GM12865 (cell line): ENCODE results near the gene IL1RN.

Experiments used
- DNase-seq: peaks from one replicate; pipeline ENCODE4 v3.0.0; 2010; ENCODE audit warnings: low read depth
- H3K4me3 ChIP-seq: 2 replicates; pipeline ENCODE4 v1.5.1; 2011; ENCODE audit warnings: mild to moderate bottlenecking, low read depth, low read length, control low read depth
- CTCF ChIP-seq: IDR thresholded peaks from 2 replicates; pipeline ENCODE4 v1.5.1; 2011; ENCODE audit warnings: low read length, control low read depth, low read depth, inconsistent platforms; ENCODE audit not compliant: insufficient read depth; ENCODE audit errors: missing control alignments

IL1RN gene

GRCh38 chr2:113083296-113083695, 44.1 kb upstream of the IL1RN start:
- H3K4me3 ChIP-seq, result no peak overlapping the region
- no peak for DNase-seq
- no peak for TF ChIP-seq CTCF

DNA sequence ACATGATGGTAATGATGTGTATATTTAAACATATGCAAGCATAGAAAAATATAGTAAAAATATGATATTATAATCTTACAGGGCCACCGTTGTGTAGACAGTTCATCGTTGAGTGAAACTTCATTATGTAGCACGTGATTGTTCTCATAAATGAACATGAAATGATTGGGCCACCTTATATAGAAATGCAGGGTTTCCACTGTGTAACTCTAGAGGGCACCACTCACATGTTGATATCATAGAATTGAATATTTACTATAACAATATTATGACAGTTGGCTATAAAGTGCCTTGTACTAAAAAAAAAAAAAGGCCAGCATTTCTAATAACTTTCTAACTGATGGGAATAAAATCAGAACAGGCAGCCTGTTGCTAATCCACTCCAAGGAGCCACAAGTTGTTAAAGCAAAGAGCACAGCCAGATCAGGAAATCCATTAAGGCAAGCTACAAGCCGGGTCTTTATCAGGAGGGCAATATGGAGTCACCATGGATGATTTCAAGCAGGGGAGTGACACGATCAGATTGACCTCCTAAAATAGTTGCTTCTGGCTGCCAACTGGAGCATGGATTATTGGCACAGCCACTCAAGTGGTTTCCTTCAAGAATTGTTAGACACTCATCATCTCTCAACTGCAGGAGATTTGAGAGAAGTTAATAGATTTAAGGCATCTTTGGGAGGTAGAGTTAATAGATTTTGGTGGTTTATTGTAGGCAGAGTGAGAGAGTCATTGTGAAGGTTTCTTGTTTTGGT, 43.0 kb upstream of the IL1RN start:
- DNase-seq, result peak; percentile 11

DNA sequence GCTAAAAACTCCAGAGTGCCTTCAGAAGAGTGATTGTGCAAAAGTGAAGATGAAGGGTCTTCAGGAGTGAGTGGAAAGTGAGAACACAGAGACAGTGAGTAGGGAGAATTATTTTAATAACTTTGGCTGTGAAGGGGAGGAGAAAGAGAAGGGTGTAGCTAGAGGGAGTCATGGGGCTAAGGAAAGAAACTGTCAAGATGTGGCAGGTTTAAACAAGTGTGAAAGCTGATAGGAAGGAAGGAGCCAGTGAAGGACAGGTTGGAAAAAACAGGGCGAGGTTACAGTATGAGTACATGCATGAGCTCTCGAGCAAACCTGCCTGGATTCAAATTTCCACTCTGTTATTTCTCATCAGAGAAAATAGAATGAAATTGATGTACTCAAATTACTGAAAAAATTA, 41.9 kb upstream of the IL1RN start:
- TF ChIP-seq CTCF, result no peak
- no peak for DNase-seq
- H3K4me3 ChIP-seq, result no peak overlapping the region

More for the DNA sequence above, 43.0 kb upstream of the IL1RN start:
- TF ChIP-seq CTCF, result peak; percentile 34
- no peak overlapping the region for H3K4me3 ChIP-seq

GRCh38 chr2:113088213-113088992, 39.0 kb upstream of the IL1RN start:
- H3K4me3 ChIP-seq, result no peak overlapping the region
- no peak for TF ChIP-seq CTCF
- no peak for DNase-seq

DNA sequence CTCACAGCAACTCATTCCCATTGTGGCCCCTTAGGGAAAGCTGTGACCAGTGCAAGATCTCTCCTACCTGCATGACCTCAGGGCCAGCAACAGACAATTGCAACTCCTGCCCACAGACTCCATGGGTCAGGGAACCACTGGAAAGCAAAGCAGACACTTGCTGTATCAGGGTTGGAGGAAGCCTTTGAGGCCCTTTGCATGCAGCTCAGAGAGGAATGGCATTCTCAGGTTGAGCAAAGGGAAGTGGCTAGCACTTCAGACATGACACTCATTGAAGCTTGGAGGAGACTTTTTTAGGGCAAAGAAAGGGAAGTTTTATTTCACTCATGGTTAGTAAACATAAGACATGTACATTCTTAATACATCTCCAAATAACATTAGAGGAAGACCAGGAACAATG, 37.5 kb upstream of the IL1RN start:
- TF ChIP-seq CTCF, result no peak
- H3K4me3 ChIP-seq, result no peak overlapping the region
- peak; percentile 12 for DNase-seq

GRCh38 chr2:113091231-113091896, 36.0 kb upstream of the IL1RN start:
- no peak overlapping the region for H3K4me3 ChIP-seq
- no peak for DNase-seq
- no peak for TF ChIP-seq CTCF
